IMR-90 (cell line): ENCODE data around the gene PPP1R13B. TPM values are rescaled to one million over a fixed set of nuclear protein-coding genes. Genes with fewer than 3 reads are reported as not detected.

Experiments
- ATAC-seq: fragments of 200-7000 bp; cut with Tn5 transposase; 2 replicates; pipeline ENCODE4 v1.9.1; 2020; ENCODE audit warnings: low read depth, mild to moderate bottlenecking, moderate library complexity
- BruUV-seq: library from RNA; stranded (reverse); fragments of 400-500 nt; replicated peaks from 2 replicates; lab custom pipeline; 2021; lab: Mats Ljungman, UMichigan
- CTCF ChIA-PET: fragments of 300-600 bp; formaldehyde crosslinking; extraction: SDS; loops from one replicate; lab custom pipeline; 2021; ENCODE audit warnings: antibody characterized with exemption; lab: Yijun Ruan, JAX
- POLR2A ChIA-PET: fragments of 300-600 bp; sonication (Branson Sonifier 250); formaldehyde crosslinking; loops from one replicate; lab custom pipeline; 2022; ENCODE audit warnings: antibody characterized with exemption; ENCODE audit not compliant: unreplicated experiment; lab: Charles Lee
- DNase-seq: peaks from one replicate; pipeline ENCODE4 v3.0.0; 2013
- H2AFZ ChIP-seq: replicated peaks from 2 replicates; pipeline ENCODE3; 2013; ENCODE audit warnings: low read length, mild to moderate bottlenecking; ENCODE audit not compliant: poor library complexity
- H2AK5ac ChIP-seq: 2 replicates; pipeline ENCODE4 v1.6.1; 2013; ENCODE audit warnings: low read depth, low read length, inconsistent platforms
- H2AK9ac ChIP-seq: replicated peaks from 2 replicates; pipeline ENCODE3; 2013; ENCODE audit warnings: mild to moderate bottlenecking, low read depth, low read length, moderate library complexity; ENCODE audit not compliant: poor library complexity
- H2BK120ac ChIP-seq: 2 replicates; pipeline ENCODE4 v1.6.1; 2013; ENCODE audit warnings: low read depth, low read length, inconsistent platforms
- H2BK15ac ChIP-seq: 3 replicates; pipeline ENCODE4 v1.6.1; 2013; ENCODE audit warnings: low read depth, low read length, inconsistent platforms
- H2BK20ac ChIP-seq: 2 replicates; pipeline ENCODE4 v1.6.1; 2013; ENCODE audit warnings: low read depth, mild to moderate bottlenecking, inconsistent platforms, low read length, moderate library complexity
- H2BK5ac ChIP-seq: 2 replicates; pipeline ENCODE4 v1.6.1; 2013; ENCODE audit warnings: mild to moderate bottlenecking, low read depth, low read length, inconsistent platforms; ENCODE audit not compliant: poor library complexity, severe bottlenecking
- H3K14ac ChIP-seq: replicated peaks from 2 replicates; pipeline ENCODE4 v1.6.1; 2013; ENCODE audit warnings: low read depth, low read length, inconsistent platforms
- H3K18ac ChIP-seq: 2 replicates; pipeline ENCODE4 v1.6.1; 2013; ENCODE audit warnings: low read depth, low read length, control low read depth
- H3K23ac ChIP-seq: 2 replicates; pipeline ENCODE4 v1.6.1; 2013; ENCODE audit warnings: low read depth, low read length, inconsistent platforms
- H3K27ac ChIP-seq: 2 replicates; pipeline ENCODE4 v1.5.1; 2013; ENCODE audit warnings: mild to moderate bottlenecking, control low read depth, low read length; ENCODE audit not compliant: insufficient read depth
- H3K27me3 ChIP-seq: 2 replicates; pipeline ENCODE4 v1.6.1; 2013; ENCODE audit warnings: low read length; ENCODE audit not compliant: control insufficient read depth, insufficient read depth
- H3K36me3 ChIP-seq: 2 replicates; pipeline ENCODE4 v1.6.1; 2013; ENCODE audit warnings: low read length, mixed read lengths; ENCODE audit not compliant: control insufficient read depth, insufficient read depth
- H3K4ac ChIP-seq: 2 replicates; pipeline ENCODE4 v1.6.1; 2013; ENCODE audit warnings: low read depth, low read length, inconsistent platforms
- H3K4me1 ChIP-seq: 2 replicates; pipeline ENCODE4 v1.6.1; 2013; ENCODE audit warnings: low read length, mixed read lengths; ENCODE audit not compliant: control insufficient read depth, insufficient read depth
- H3K4me2 ChIP-seq: 2 replicates; pipeline ENCODE4 v1.6.1; 2013; ENCODE audit warnings: low read depth, mild to moderate bottlenecking, control low read depth, low read length, moderate library complexity
- H3K4me3 ChIP-seq: 2 replicates; pipeline ENCODE4 v1.5.1; 2013; ENCODE audit warnings: low read depth, mild to moderate bottlenecking, control low read depth, low read length, moderate library complexity; ENCODE audit not compliant: insufficient read depth
- H3K56ac ChIP-seq: 2 replicates; pipeline ENCODE4 v1.6.1; 2013; ENCODE audit warnings: low read length, inconsistent platforms; ENCODE audit not compliant: insufficient read depth; ENCODE audit errors: extremely low read depth
- H3K79me1 ChIP-seq, 2 experiments: 2 replicates each; pipeline ENCODE4 v1.6.1; 2013; ENCODE audit warnings: low read length in 2 of 2, inconsistent platforms in 1 of 2, low read depth in 1 of 2
- H3K9ac ChIP-seq: 2 replicates; pipeline ENCODE4 v1.6.1; 2013; ENCODE audit warnings: low read depth, low read length, control low read depth
- H3K9me1 ChIP-seq: 2 replicates; pipeline ENCODE4 v1.6.1; 2013; ENCODE audit warnings: low read length, inconsistent platforms; ENCODE audit not compliant: insufficient read depth
- H3K9me3 ChIP-seq: 2 replicates; pipeline ENCODE4 v1.6.1; 2013; ENCODE audit warnings: low read length; ENCODE audit not compliant: control insufficient read depth, insufficient read depth
- H4K20me1 ChIP-seq: 2 replicates; pipeline ENCODE4 v1.6.1; 2013; ENCODE audit warnings: low read length, inconsistent platforms; ENCODE audit not compliant: insufficient read depth
- H4K5ac ChIP-seq: 2 replicates; pipeline ENCODE4 v1.6.1; 2013; ENCODE audit warnings: mild to moderate bottlenecking, low read depth, low read length, control low read depth
- H4K8ac ChIP-seq, 2 experiments: 2 replicates each; pipeline ENCODE4 v1.6.1; 2013; ENCODE audit warnings: low read depth in 2 of 2, low read length in 2 of 2, control low read depth in 1 of 2, inconsistent platforms in 1 of 2
- H4K91ac ChIP-seq: 2 replicates; pipeline ENCODE4 v1.6.1; 2013; ENCODE audit warnings: low read depth, low read length, inconsistent platforms; ENCODE audit not compliant: insufficient read depth
- BHLHE40 ChIP-seq: fragments of 150-350 bp; IDR thresholded peaks from 2 replicates; pipeline ENCODE4 v1.6.1; 2016; ENCODE audit warnings: mild to moderate bottlenecking, low read depth, low read length
- CEBPB ChIP-seq: IDR thresholded peaks from 2 replicates; pipeline ENCODE4 v1.6.1; 2012; ENCODE audit warnings: low read depth, low read length, improper control_type of control experiment
- CHD1 ChIP-seq: IDR thresholded peaks from 2 replicates; pipeline ENCODE4 v1.6.1; 2012; ENCODE audit warnings: low read depth, low read length, improper control_type of control experiment
- ELK1 ChIP-seq: fragments of 150-350 bp; IDR thresholded peaks from 2 replicates; pipeline ENCODE4 v1.6.1; 2016; ENCODE audit warnings: low read depth, mild to moderate bottlenecking, low read length, moderate library complexity, borderline replicate concordance
- FOS ChIP-seq: fragments of 150-350 bp; IDR thresholded peaks from 2 replicates; pipeline ENCODE4 v1.6.1; 2016; ENCODE audit warnings: low read depth, low read length
- MAZ ChIP-seq: IDR thresholded peaks from 2 replicates; pipeline ENCODE4 v1.6.1; 2012; ENCODE audit warnings: low read depth, mild to moderate bottlenecking, low read length, improper control_type of control experiment, moderate library complexity, borderline replicate concordance
- MXI1 ChIP-seq: IDR thresholded peaks from 2 replicates; pipeline ENCODE4 v1.6.1; 2012; ENCODE audit warnings: low read depth, mild to moderate bottlenecking, low read length, moderate library complexity, borderline replicate concordance
- POLR2A ChIP-seq: IDR thresholded peaks from 2 replicates; pipeline ENCODE4 v1.6.1; 2012; ENCODE audit warnings: mild to moderate bottlenecking, low read depth, low read length
- RAD21 ChIP-seq: IDR thresholded peaks from 2 replicates; pipeline ENCODE4 v1.6.1; 2012; ENCODE audit warnings: low read length, improper control_type of control experiment
- RCOR1 ChIP-seq: IDR thresholded peaks from 2 replicates; pipeline ENCODE4 v1.6.1; 2012; ENCODE audit warnings: mild to moderate bottlenecking, low read length, improper control_type of control experiment; ENCODE audit not compliant: insufficient replicate concordance
- RFX5 ChIP-seq: IDR thresholded peaks from 2 replicates; pipeline ENCODE4 v1.8.0; 2012; ENCODE audit warnings: low read depth, mild to moderate bottlenecking, low read length, moderate library complexity
- USF2 ChIP-seq: fragments of 150-350 bp; IDR thresholded peaks from 2 replicates; pipeline ENCODE4 v1.6.1; 2017; ENCODE audit warnings: mild to moderate bottlenecking, antibody characterized with exemption, low read length, low read depth
- WGBS, 2 experiments: methylation state at CpG; one replicate each; pipeline versions ENCODE4 v1.1.5 to v1.1.7; 2013; ENCODE audit warnings: missing lambda C conversion rate in 2 of 2; ENCODE audit not compliant: insufficient read length in 1 of 2; ENCODE audit errors: extremely low coverage in 2 of 2; 5-methylcytosine and 5-hydroxymethylcytosine counted together
- dilution Hi-C: fragments of 300-500 bp; cut with HindIII; formaldehyde crosslinking; loops from one replicate; pipeline ENCODE4 v1.14.3; 2018; ENCODE audit warnings: low sequenced_read_pairs; ENCODE audit not compliant: unreplicated experiment
- in situ Hi-C: fragments of 300-500 bp; cut with MboI; formaldehyde crosslinking; loops from 3 replicates; pipeline ENCODE4 v1.14.3; 2019; ENCODE audit warnings: low sequenced_read_pairs, inconsistent platforms, mixed read lengths
- intact Hi-C: fragments of 100-400 bp; cut with micrococcal nuclease; formaldehyde crosslinking; loops from 2 replicates; pipeline ENCODE4 v1.10.0; 2022
- polyA plus RNA-seq, 3 experiments: library from polyadenylated mRNA; depleted of rRNA; stranded (reverse); fragments of >200 nt; gene quantifications; 2 replicates each; pipeline ENCODE4 v1.2.3, GENCODE V29; 2012; ENCODE audit warnings: low replicate concordance in 1 of 3
- total RNA-seq: library from RNA; depleted of rRNA; stranded (reverse); fragments of >200 nt; gene quantifications from 2 replicates; pipeline ENCODE4 v1.2.3, GENCODE V29; 2012
- TF ChIP-seq, protein P1 (sequence below): conservative IDR thresholded peaks from 2 replicates; pipeline ENCODE4 v1.5.1; 2012; ENCODE audit warnings: mild to moderate bottlenecking, low read depth, low read length, improper control_type of control experiment

The PPP1R13B gene
- total and polyA plus RNA-seq, 2 of the 4 experiments (the other 2 are of a cell fraction) = 1.6 to 2.8 TPM

DNA sequence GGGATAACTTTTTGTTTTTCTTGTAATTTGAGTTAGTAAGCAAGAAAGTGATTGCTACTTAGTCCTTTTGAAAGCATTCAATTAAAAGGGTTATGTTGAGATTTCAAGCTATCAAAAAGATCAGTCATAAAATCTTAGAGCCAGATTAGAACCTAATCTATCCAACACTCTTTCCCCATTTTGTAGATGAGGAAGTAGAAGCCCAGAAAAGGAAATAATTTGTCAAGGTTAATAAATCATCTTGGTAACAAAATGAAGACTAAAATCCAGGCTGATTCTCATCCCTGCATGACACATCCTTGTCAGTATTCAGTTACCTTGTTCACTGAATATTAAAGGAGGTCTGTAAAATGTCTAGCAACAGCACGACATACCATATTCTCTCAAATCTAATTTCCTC is 26.5 kb downstream of the PPP1R13B start:
- H3K36me3 ChIP-seq = no peaks in the 10 kb centered on the region
- intact Hi-C loops = no loop called here
- DNase-seq (no peak), ATAC-seq (no peak)
- no peak overlapping the region for H3K14ac ChIP-seq
- H2BK20ac ChIP-seq = no peak overlapping the region
- H3K4me3 ChIP-seq = no peak overlapping the region
- no peak overlapping the region for H4K8ac ChIP-seq
- H4K20me1 ChIP-seq = no peaks in the 10 kb centered on the region
- no peak overlapping the region for H3K9ac ChIP-seq
- no peak overlapping the region for H2AFZ ChIP-seq
- H3K4me1 ChIP-seq = no peaks in the 10 kb centered on the region
- no peak overlapping the region for H2AK9ac ChIP-seq
- H3K9me3 ChIP-seq = no peaks in the 10 kb centered on the region
- in situ Hi-C loops = no loop called here
- no peak overlapping the region for H3K4ac ChIP-seq
- TF ChIP-seq POLR2A = no peak
- TF ChIP-seq BHLHE40 = no peak
- TF ChIP-seq CHD1 = no peak
- TF ChIP-seq FOS = no peak
- TF ChIP-seq, protein P1, sequence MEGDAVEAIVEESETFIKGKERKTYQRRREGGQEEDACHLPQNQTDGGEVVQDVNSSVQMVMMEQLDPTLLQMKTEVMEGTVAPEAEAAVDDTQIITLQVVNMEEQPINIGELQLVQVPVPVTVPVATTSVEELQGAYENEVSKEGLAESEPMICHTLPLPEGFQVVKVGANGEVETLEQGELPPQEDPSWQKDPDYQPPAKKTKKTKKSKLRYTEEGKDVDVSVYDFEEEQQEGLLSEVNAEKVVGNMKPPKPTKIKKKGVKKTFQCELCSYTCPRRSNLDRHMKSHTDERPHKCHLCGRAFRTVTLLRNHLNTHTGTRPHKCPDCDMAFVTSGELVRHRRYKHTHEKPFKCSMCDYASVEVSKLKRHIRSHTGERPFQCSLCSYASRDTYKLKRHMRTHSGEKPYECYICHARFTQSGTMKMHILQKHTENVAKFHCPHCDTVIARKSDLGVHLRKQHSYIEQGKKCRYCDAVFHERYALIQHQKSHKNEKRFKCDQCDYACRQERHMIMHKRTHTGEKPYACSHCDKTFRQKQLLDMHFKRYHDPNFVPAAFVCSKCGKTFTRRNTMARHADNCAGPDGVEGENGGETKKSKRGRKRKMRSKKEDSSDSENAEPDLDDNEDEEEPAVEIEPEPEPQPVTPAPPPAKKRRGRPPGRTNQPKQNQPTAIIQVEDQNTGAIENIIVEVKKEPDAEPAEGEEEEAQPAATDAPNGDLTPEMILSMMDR = no peak
- TF ChIP-seq RCOR1 = no peak
- no peak for TF ChIP-seq RFX5
- TF ChIP-seq MAZ = no peak
- TF ChIP-seq ELK1 = no peak
- no peak for TF ChIP-seq CEBPB
- no peak for TF ChIP-seq USF2
- TF ChIP-seq MXI1 = no peak
- no peak for TF ChIP-seq RAD21
- H2BK120ac ChIP-seq = no peak overlapping the region
- H4K5ac ChIP-seq = no peak overlapping the region
- no peak overlapping the region for H3K27ac ChIP-seq
- ChIA-PET POLR2A (no interaction called here), CTCF (no interaction called here)
- H4K91ac ChIP-seq = no peak overlapping the region
- no TSS peak for BruUV-seq
- dilution Hi-C loops = no loop called here
- H3K27me3 ChIP-seq = no peaks in the 10 kb centered on the region; the same call in 1 of the 2 replicates
- H3K56ac ChIP-seq = no peak overlapping the region
- H3K9me1 ChIP-seq = no peaks in the 10 kb centered on the region
- no peaks in the 10 kb centered on the region for H3K79me1 ChIP-seq
- no CpG with 5 or more reads among the region's 1 CpG for WGBS, 2 experiments
- H3K18ac ChIP-seq = no peak overlapping the region
- no peak overlapping the region for H2BK15ac ChIP-seq
- no peak overlapping the region for H2BK5ac ChIP-seq
- no peak overlapping the region for H3K4me2 ChIP-seq
- H3K23ac ChIP-seq = no peak overlapping the region
- no peak overlapping the region for H2AK5ac ChIP-seq
